Astrocyte (in vitro differentiated cells and primary cell): ENCODE data around the gene THBS3.

Experiments used
- EZH2 ChIP-seq: IDR thresholded peaks from 2 replicates; pipeline ENCODE4 v1.6.1; 2012; ENCODE audit warnings: mild to moderate bottlenecking, low read length, inconsistent platforms; ENCODE audit not compliant: insufficient read depth
- TF ChIP-seq, protein P1 (sequence below): IDR thresholded peaks from 2 replicates; pipeline ENCODE4 v1.5.1; 2011; ENCODE audit warnings: low read depth, mild to moderate bottlenecking, inconsistent platforms, low read length, moderate library complexity; ENCODE audit not compliant: insufficient read depth

DNA sequence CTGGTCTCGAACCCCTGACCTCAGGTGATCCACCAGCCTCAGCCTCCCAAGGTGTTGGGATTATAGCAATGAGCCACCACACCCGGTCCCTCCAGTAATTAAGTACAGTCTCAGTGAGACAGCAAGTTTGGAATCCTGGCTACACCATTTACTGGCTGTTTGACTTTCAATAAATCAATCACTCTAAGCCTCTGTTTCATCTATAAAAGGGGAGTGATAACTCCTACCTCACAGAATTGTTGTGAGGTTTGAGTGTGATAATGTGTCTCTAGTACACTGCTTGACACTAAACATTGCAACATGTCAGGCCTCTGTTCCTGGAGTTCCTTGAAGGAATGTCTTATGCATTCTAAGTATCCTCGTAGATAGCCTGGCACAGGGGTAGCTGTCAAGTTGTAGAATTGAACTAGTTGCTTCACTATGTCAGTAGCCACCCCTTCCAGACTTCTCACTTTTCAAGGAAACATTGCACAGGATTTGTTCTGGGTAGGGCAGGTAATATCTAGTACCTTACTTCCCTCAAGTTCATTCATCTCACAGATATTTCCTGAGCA, 35.2 kb upstream of the THBS3 start:
- TF ChIP-seq, protein P1, sequence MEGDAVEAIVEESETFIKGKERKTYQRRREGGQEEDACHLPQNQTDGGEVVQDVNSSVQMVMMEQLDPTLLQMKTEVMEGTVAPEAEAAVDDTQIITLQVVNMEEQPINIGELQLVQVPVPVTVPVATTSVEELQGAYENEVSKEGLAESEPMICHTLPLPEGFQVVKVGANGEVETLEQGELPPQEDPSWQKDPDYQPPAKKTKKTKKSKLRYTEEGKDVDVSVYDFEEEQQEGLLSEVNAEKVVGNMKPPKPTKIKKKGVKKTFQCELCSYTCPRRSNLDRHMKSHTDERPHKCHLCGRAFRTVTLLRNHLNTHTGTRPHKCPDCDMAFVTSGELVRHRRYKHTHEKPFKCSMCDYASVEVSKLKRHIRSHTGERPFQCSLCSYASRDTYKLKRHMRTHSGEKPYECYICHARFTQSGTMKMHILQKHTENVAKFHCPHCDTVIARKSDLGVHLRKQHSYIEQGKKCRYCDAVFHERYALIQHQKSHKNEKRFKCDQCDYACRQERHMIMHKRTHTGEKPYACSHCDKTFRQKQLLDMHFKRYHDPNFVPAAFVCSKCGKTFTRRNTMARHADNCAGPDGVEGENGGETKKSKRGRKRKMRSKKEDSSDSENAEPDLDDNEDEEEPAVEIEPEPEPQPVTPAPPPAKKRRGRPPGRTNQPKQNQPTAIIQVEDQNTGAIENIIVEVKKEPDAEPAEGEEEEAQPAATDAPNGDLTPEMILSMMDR = no peak
- no peak for TF ChIP-seq EZH2
